ENCODE measurements around the gene LAPTM5. TPM values are rescaled to one million over a fixed set of nuclear protein-coding genes. Genes with fewer than 3 reads are reported as not detected.

Gene LAPTM5
- total and polyA plus RNA-seq, 2 of the 8 experiments (the other 6 are each of a cell fraction or from before 2014, with no cell fraction given), result 0.37 to 1.4 TPM

GRCh38 chr1:30735668-30736498, 21.7 kb downstream of the LAPTM5 start:
- Histone ChIP-seq H3K36me3 (ENCODE audit: control insufficient read depth in 2 of 4, insufficient read depth in 4 of 4, low read length in 3 of 4) (no peaks in the 10 kb centered on the region), H2BK20ac (ENCODE audit: low read length) (no peak overlapping the region), H3K9ac (replicated peaks in 1 of 4; ENCODE audit: extremely low read depth in 1 of 4, low read depth in 3 of 4, low read length in 3 of 4) (no peak overlapping the region), H4K8ac (ENCODE audit: extremely low read depth, insufficient read depth, low read length) (no peak overlapping the region), H2AFZ (ENCODE audit: low read length) (no peak overlapping the region), H3K4me1 (replicated peaks in 1 of 4; ENCODE audit: control insufficient read depth in 3 of 4, insufficient read depth in 4 of 4, low read length in 3 of 4) (peaks cover 0 to 5% (median 0%) of the 10 kb centered on the region in 4 experiments; a peak in 3 of 7 replicates), H3K4ac (replicated peaks; ENCODE audit: insufficient read length, low read depth, low read length) (no peak overlapping the region), H3K4me2 (ENCODE audit: insufficient read depth in 1 of 2, low read depth in 2 of 2, low read length in 2 of 2) (no peak overlapping the region), H4K20me1 (replicated peaks in 1 of 2; ENCODE audit: control insufficient read depth in 1 of 2, insufficient read depth in 2 of 2, low read length in 2 of 2) (no peaks in the 10 kb centered on the region), H3K4me3 (ENCODE audit: extremely low read depth in 1 of 4, insufficient read depth in 2 of 4, low read depth in 3 of 4, low read length in 4 of 4) (no peak overlapping the region), H3K79me1 (ENCODE audit: low read depth, low read length) (no peaks in the 10 kb centered on the region), H2AK5ac (ENCODE audit: low read depth, low read length) (no peak overlapping the region), H2BK12ac (ENCODE audit: low read depth, low read length) (no peak overlapping the region), H3K23me2 (ENCODE audit: low read depth, low read length) (peaks cover 4% of the 10 kb centered on the region; the same call in 1 of the 2 replicates), H4K5ac (ENCODE audit: insufficient read length, low read depth, low read length) (no peak overlapping the region), H2BK5ac (ENCODE audit: low read depth, low read length) (no peak overlapping the region), H4K91ac (replicated peaks; ENCODE audit: insufficient read length, low read length) (no peak overlapping the region), H3K23ac (ENCODE audit: insufficient read length) (no peak overlapping the region), H3K56ac (replicated peaks; ENCODE audit: insufficient read length, low read depth, low read length) (no peak overlapping the region), H3K27me3 (replicated peaks in 1 of 4; ENCODE audit: control insufficient read depth in 3 of 4, extremely low read depth in 1 of 4, insufficient read depth in 3 of 4, low read length in 3 of 4) (no peaks in the 10 kb centered on the region), H3K14ac (ENCODE audit: insufficient read length) (no peak overlapping the region), H3K18ac (ENCODE audit: extremely low read depth, low read length) (no peak overlapping the region), H3K79me2 (ENCODE audit: control insufficient read depth in 1 of 2, insufficient read depth in 2 of 2, low read length in 2 of 2) (no peaks in the 10 kb centered on the region), H3K9me3 (ENCODE audit: insufficient read depth in 2 of 2, low read depth in 1 of 2, low read length in 1 of 2) (no peaks in the 10 kb centered on the region), H2BK120ac (replicated peaks; ENCODE audit: low read depth, low read length) (no peak overlapping the region), H2BK15ac (ENCODE audit: low read length) (no peak overlapping the region), H3K27ac (ENCODE audit: low read depth, low read length) (no peak overlapping the region)
- DNase-seq (ENCODE audit: low read depth in 1 of 2, low spot score in 2 of 2) (no peak), FAIRE-seq (no peak)
- WGBS, 2 experiments (ENCODE audit: extremely low coverage in 1 of 2, insufficient coverage in 1 of 2, insufficient read length in 1 of 2, insufficient replicate concordance in 2 of 2, low coverage in 1 of 2, low lambda C conversion rate in 2 of 2, missing lambda C conversion rate in 1 of 2), result 77% methylated on average over 5 of the region's 6 CpGs; no CpG with 5 or more reads in 1 of the 2 experiments
- CTCF ChIA-PET (ENCODE audit: partially characterized antibody), result interaction anchor here (0.6 to 55.1 kb wide), 8 partner anchors 10 to 1190 kb away, joined by 3 to 1640 read pairs (median 4); partner anchors contain the start of gene LAPTM5
- POLR2A ChIA-PET (ENCODE audit: partially characterized antibody), result no interaction called here
- no peak for TF ChIP-seq HDAC6 (IDR thresholded peaks at IDR 0.05; ENCODE audit: low read depth, low read length)
- TF ChIP-seq ATF2 (IDR thresholded peaks at IDR 0.05; ENCODE audit: low read length), result no peak
- no peak for TF ChIP-seq TBP (IDR thresholded peaks at IDR 0.05; ENCODE audit: low read depth, low read length)
- no peak for TF ChIP-seq RAD21 (IDR thresholded peaks at IDR 0.05 in 1 of 2, conservative IDR thresholded peaks at IDR 0.05 in 1 of 2; ENCODE audit: low read depth in 2 of 2, low read length in 2 of 2)
- TF ChIP-seq KDM5A (IDR thresholded peaks at IDR 0.05; ENCODE audit: low read length), result no peak
- TF ChIP-seq BCL11A (IDR thresholded peaks at IDR 0.05; ENCODE audit: low read depth in 2 of 2, low read length in 2 of 2), result no peak
- no peak for TF ChIP-seq POU5F1 (IDR thresholded peaks at IDR 0.05; ENCODE audit: low read depth, low read length)
- TF ChIP-seq BRCA1 (IDR thresholded peaks at IDR 0.05; ENCODE audit: low read depth, low read length), result no peak
- no peak for TF ChIP-seq ZNF274 (IDR thresholded peaks at IDR 0.05; ENCODE audit: borderline replicate concordance, extremely low read depth, low read length)
- TF ChIP-seq SIRT6 (IDR thresholded peaks at IDR 0.05; ENCODE audit: low read length), result no peak
- TF ChIP-seq SP4 (IDR thresholded peaks at IDR 0.05; ENCODE audit: low read length), result no peak
